NCI-H2196 (cell line): Measurements from ENCODE around the gene ADGRV1.
"Not testable (repeated sequence)": the region's sequence is repeated elsewhere in the genome, so short reads cannot be mapped to it uniquely, and the experiment has no call there.

Source experiments
- DNase-seq: peaks from one replicate; lab custom pipeline; 2025; ENCODE audit not compliant: unreplicated experiment; lab: John Stamatoyannopoulos, UW

Gene ADGRV1

GRCh38 chr5:90982576-90982975, 424.0 kb downstream of the ADGRV1 start:
- DNase-seq = no peak

GRCh38 chr5:90983148-90983547, 424.6 kb downstream of the ADGRV1 start:
- DNase-seq = no peak

DNA sequence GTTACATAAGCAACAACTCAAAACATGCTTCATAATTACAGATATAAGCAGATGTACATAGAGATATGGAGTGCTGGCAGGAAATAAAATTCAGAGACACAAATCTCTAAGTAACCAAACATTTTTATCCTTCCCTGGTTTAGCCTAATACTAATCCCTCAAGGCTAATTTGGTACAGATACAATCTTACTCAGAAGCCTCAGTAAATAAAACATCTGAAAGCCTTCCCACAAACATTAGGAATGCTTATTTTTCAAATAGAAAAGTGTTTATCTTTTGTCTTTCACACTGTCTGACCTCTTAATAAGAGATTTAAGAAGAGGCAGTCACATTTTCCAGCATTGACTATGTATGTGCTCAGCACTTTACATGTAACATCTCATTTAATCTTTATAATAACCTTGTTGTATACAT, 425.1 kb downstream of the ADGRV1 start:
- no peak for DNase-seq

GRCh38 chr5:90985341-90985740, 426.7 kb downstream of the ADGRV1 start:
- DNase-seq = no peak

DNA sequence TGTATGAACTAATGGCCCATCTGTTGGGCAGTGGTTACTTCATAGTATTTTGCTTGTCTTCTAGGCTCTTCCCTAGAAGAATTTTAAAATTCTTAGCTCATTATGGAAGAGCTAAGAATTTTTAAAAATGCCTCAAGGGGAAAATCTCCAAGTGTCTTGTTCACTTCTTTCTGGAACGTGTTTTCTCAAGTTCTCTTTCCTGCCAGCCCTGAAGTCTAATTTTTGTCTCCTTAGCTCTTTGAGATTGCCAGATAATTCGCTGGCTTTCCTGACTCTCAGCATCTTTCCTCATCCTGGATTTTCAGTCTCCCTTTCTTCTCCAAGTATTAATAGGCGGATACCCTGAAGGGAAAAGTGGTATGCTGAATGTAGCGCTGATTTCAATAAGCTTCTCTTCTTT, 429.1 kb downstream of the ADGRV1 start:
- DNase-seq = no peak

- DNase-seq = no peak
Measured at GRCh38 chr5:90991201-90991600, 432.6 kb downstream of the ADGRV1 start.

DNA sequence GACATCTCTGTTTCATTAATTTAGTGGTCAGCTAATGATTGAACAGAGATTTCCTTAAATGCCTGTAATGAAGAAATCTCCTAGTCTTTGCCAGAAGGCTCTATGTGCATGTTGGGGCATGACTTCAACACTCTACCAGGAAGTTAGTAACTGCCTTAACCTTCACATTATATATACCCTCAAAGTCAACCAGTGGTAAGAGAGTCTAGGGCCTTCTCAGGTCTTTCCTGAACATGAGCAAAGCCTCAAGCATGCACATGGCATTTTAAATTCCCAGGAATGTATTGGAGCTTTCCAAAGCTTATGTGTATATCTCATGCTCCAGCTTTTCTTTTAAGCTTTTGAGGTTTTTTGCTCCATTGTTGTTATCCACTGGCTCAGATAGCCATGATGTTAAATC, 436.2 kb downstream of the ADGRV1 start:
- DNase-seq = no peak

- no peak for DNase-seq
Measured at GRCh38 chr5:90996089-90996488, 437.5 kb downstream of the ADGRV1 start.

DNA sequence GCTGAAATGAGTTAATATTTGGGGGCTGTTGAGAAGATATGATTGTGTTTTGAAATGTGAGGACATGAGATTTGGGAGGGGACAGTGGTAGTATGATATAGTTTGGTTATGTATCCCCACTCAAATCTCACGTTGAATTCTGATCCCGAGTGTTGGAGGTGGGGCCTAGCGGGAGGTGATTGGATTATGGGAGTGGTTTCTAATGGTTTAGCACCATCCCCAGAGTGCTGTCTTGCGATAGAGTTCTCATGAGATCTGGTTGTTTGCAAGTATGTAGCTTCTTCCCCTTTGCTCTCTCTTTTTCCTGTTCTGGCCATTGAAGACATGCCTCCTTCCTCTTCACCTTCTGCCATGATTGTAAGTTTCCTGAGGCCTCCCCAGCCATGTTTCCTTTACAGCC, 438.5 kb downstream of the ADGRV1 start:
- DNase-seq = no peak

GRCh38 chr5:91000743-91001142, 442.1 kb downstream of the ADGRV1 start:
- DNase-seq = no peak

- no peak for DNase-seq
Measured at GRCh38 chr5:91006713-91007112, 448.1 kb downstream of the ADGRV1 start.

DNA sequence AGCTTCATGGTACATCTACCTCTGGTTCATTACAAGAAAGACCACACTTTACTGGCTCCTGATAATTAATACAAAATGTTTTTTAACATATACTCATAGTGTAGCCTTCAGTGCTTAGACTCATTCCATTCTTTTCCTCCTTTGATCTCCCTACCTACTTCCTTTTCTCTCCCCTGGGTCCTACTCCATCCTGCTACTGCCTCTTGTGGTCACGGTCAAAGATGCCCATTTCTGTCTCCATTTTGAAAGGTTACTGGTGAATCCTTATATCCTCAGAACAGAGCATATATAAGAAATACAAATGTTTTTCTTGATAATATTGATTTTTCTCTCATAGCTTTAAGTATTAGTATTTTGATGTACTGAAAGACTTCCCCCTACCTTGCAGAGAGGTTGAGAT, 448.7 kb downstream of the ADGRV1 start:
- no peak for DNase-seq

DNA sequence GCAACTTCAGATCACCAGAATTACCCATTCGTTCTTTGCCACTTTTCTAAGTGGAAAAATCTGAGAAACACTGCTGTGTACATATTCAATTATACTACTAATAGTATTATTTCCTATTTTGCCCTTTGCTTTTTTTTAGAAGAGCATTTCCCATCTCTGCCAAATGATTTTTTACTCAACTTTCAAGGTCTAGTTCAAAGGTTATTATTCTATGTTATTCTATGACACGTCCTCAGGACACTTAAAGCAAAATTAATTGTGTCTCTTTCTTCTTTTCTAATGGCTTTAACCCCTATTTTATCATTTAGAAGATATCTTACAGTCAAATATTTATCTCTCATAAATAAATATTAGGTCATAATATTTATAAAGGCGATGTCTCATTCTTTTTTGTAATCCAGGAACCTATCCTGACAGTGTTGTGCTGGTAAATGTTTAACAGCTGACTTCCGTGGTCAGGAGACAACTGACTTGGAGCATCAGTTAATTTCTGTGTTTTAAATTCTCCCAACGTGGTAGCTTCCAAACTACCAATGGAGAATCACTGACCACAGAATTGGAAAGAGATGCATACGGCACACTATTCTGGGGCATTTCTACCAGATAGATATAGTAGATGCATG, 449.3 kb downstream of the ADGRV1 start:
- no peak for DNase-seq

GRCh38 chr5:91010090-91010489, 451.5 kb downstream of the ADGRV1 start:
- no peak for DNase-seq

GRCh38 chr5:91011029-91011428, 452.4 kb downstream of the ADGRV1 start:
- DNase-seq = no peak

DNA sequence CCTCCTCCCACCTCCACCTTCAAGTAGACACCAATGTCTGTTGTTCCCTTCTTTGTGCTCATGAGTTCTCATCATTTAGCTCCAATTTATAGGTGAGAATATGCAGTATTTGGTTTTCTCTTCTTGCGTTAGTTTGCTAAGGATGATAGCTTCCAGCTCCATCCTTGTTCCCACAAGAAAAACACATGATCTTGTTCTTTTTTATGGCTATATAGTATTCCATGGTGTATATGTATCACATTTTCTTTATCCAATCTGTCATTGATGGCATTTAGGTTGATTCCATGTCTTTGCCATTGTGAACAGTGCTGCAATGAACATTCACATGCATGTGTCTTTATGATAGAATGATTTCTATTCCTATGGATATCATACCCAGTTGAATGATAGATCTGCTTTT, 454.3 kb downstream of the ADGRV1 start:
- not testable (repeated sequence) for DNase-seq

DNA sequence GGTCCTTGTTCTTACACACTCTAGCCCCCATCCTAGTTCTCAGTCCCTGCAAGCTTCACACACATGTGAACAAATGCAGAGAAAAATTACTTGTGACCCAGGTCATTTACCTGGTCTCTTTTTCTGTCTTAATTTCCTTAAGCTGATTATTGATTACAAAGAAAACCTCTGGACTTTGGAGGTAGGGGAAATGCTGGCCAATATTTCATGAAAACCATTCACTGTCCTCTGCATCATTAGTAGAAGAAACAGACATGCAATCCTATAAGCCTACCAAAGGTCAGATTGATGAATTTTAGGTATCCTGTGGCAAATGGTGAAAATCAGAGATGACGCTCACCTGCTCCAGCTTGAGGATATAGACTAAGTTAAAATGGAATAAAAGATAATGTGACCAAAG, 457.7 kb downstream of the ADGRV1 start:
- DNase-seq = no peak

DNA sequence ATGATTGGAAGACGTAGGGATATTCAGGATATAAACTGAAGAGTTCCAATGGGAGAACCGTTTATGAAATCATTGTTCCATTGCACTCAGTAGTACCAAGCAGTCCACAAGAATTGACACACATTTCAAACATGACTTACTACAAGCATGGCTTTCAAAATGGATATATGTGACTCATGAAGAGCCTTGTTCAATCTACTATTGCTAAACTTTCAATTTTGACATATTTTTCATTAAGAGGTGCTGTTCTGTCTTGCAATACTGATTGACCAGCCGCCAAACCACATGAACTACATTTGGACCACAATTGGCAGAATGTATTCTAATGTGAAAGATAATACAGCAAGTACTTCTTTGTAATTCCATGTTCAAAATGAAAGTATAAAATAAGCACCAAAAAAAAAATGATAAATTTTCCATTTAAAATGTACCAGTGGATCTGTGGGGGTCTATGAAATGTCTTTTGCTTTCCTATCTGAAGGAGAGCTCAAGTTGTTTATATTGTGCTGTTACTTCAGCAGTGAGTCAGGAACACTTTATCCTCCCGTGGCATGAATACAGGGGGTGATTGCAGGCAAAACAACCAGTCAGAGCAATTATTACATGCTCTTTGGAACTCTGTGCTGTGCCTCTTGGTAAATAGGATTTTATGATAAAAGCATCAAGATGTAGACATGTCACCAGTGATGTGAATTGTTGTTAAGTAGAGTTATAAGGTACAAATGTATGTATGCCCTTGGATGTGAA, 458.5 kb downstream of the ADGRV1 start:
- DNase-seq = no peak

- DNase-seq = no peak
Measured at GRCh38 chr5:91018200-91018599, 459.6 kb downstream of the ADGRV1 start.

DNA sequence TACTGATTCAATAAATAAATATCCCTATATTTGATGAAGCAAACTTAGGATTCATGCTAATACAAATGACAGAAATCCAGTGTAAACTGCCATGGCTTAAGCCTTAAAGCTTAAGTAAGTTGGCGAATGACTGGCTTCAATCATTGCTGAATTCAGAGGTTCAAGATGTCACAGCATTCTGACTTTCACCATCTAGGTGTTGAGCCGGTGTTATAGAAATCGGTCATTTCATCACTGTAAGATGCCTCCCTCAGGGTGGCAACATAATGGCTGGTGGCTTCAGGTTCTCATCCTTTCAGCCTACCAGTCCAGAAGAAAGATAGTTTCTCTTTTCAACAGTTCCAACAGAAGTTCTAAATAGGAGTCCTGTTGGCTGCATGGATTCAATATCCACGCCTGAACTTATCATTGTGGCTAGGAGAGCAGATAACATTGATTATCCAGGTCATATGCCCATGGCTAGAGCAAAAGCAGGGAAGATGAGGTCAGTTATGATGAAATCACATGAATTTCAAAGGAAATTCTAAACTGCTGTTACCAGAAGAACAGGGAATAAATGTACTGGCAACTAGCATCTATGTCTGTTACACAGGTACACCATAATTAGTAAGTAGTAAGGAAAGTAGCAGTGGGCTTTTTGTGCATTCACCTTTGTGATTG, 460.2 kb downstream of the ADGRV1 start:
- DNase-seq = no peak

GRCh38 chr5:91020065-91020800, 461.6 kb downstream of the ADGRV1 start:
- DNase-seq = no peak

DNA sequence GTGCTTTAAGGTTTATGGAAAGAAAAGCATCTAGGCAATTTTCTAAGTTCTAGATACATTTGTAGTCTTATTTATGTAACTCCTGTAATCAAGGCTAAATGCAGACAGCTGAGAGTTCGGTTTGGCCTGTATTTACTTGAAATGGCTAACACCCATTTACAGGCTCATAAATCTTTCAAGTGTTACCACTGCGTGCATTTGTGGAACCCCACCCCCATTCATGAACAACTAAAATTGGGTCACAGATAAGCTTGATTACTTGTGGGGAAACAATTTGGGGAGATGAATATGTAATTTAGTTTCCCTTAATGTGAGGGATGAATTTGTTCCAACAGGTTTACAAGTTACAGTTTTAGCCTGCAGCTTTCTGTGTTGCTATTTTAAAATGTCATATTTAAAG, 463.9 kb downstream of the ADGRV1 start:
- DNase-seq = no peak
